ENCODE results near the gene THSD8. TPM values are rescaled to one million over a fixed set of nuclear protein-coding genes. Genes with fewer than 3 reads are reported as not detected.

THSD8 gene
- total and polyA plus RNA-seq, 8 donors = 0.90 to 3.9 (median 2.0) TPM

DNA sequence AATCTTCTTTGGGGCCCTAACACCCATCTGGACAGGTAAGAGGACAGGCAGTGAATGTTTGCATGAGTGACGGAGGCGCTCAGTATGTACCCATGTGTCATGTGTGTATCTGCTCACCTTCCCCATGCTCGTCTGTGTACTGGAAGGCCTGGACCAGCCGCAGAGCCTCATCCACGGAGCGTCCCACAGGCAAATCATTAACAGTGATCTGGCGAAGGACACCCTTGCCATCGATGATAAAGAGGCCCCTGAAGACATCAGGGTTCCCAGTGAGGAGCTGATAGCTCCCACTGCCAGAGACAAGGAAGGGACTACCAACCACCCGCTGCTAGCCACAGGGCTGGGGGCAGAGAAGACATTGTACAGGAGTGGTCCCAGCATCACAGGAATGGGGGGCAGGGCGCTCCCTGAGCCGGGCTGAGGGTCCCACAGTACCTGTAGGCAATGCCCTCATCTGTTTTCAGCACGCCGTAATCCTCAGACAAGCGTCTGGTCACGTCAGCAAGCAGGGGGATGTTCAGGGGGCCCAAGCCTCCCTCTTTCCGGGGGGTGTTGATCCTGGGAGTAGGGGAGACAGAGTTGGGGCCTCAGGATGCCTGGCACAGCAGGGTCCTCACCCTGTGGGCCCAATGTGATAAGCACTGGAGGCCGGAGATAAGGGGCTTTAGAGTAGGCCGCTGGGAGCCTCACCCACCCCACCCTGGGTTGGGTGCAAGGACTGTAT is 2.0 kb upstream of the THSD8 start:
- intact Hi-C loops (cut with DNase I) = loop anchor here in 2 of 3 donors (5.0 kb wide), 2 partner anchors 33 to 38 kb away; no protein-coding TSS in a partner anchor
- H3K4me3 ChIP-seq = peak overlapping the region in 2 of 4 donors; percentile 64 to 78
- peaks cover 0 to 16% (median 3%) of the 10 kb centered on the region in 3 donors for H3K4me1 ChIP-seq
- peaks cover 0 to 11% (median 0%) of the 10 kb centered on the region in 3 donors for H3K36me3 ChIP-seq
- ATAC-seq (no peak), FAIRE-seq (no peak), DNase-seq (peak in 2 of 6 donors; percentile 15 to 42)
- no peaks in the 10 kb centered on the region for H3K27me3 ChIP-seq
- H3K27ac ChIP-seq = no peak overlapping the region
- no peaks in the 10 kb centered on the region for H3K9me3 ChIP-seq
- 69 to 71% methylated on average over 18 of the region's 18 CpGs for WGBS, 2 donors
- TF ChIP-seq, protein P1, sequence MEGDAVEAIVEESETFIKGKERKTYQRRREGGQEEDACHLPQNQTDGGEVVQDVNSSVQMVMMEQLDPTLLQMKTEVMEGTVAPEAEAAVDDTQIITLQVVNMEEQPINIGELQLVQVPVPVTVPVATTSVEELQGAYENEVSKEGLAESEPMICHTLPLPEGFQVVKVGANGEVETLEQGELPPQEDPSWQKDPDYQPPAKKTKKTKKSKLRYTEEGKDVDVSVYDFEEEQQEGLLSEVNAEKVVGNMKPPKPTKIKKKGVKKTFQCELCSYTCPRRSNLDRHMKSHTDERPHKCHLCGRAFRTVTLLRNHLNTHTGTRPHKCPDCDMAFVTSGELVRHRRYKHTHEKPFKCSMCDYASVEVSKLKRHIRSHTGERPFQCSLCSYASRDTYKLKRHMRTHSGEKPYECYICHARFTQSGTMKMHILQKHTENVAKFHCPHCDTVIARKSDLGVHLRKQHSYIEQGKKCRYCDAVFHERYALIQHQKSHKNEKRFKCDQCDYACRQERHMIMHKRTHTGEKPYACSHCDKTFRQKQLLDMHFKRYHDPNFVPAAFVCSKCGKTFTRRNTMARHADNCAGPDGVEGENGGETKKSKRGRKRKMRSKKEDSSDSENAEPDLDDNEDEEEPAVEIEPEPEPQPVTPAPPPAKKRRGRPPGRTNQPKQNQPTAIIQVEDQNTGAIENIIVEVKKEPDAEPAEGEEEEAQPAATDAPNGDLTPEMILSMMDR (IDR thresholded peaks at IDR 0.05) = no peak

DNA sequence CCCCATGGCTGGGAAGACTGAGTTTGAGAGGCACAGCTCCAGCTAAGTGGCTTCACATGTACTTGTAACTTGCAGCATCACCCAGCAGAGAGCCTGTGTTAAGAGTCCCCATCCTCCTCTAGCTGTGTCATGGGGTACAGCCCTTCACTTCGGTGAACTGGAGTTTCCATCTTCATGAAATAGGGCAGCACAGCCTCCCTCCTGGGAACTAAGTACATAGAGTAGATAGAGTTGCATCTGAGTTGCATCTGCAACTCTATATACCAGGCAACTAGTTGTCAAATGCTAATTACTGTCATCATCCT is 1.5 kb upstream of the THSD8 start:
- ATAC-seq = no peak
- no peak for DNase-seq
- TF ChIP-seq, protein P1 (IDR thresholded peaks at IDR 0.05) = no peak
- intact Hi-C loops (cut with DNase I) = loop anchor here in 1 of 3 donors (5.0 kb wide), 1 partner anchor 33 kb away; no protein-coding TSS in a partner anchor
- peaks cover 0 to 11% (median 0%) of the 10 kb centered on the region in 3 donors for H3K36me3 ChIP-seq
- peak overlapping the region in 3 of 4 donors; percentile 64 to 89 (median 78) for H3K4me3 ChIP-seq
- no peaks in the 10 kb centered on the region for H3K27me3 ChIP-seq
- H3K4me1 ChIP-seq = peaks cover 0 to 12% (median 3%) of the 10 kb centered on the region in 3 donors
- FAIRE-seq = no peak
- H3K27ac ChIP-seq = peak overlapping the region in 1 of 4 donors; percentile 29
- H3K9me3 ChIP-seq = no peaks in the 10 kb centered on the region
- 56 to 85% methylated on average over 1 of the region's 1 CpG for WGBS, 2 donors

DNA sequence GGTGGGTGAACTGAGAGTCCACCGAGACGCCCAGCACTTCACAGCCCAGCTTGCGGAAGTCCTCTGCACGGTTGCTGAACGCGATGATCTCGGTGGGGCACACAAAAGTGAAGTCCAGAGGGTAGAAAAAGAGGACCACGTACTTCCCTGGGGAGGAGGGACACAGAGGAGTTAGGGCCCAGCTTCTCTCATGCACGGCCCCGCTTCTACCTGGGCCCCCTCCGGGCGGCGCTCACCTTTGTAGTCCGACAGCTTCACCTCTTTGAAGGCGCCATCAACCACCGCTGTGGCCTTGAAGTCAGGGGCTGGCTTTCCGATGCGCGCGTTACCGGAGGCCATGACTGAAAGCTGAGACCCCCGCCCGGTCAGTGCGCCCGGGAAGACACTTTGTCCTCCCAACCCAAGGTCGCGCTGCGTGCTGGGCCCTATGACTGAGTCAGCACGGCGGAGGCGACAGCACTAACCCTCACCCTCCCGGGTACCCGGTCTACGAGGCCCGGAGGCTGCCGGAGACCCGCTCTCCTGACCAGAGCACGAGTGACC is 875 bp upstream of the THSD8 start:
- Histone ChIP-seq H3K4me1 (peaks cover 0 to 12% (median 3%) of the 10 kb centered on the region in 3 donors), H3K4me3 (peak overlapping the region; percentile 64 to 89 (median 82)), H3K36me3 (peaks cover 0 to 11% (median 0%) of the 10 kb centered on the region in 3 donors), H3K27me3 (no peaks in the 10 kb centered on the region), H3K27ac (peak overlapping the region; percentile 29 to 70 (median 63)), H3K9me3 (no peaks in the 10 kb centered on the region)
- DNase-seq (peak in 5 of 6 donors; percentile 47 to 86 (median 55)), ATAC-seq (peak; percentile 34 to 45 (median 38)), FAIRE-seq (no peak)
- 3 to 4% methylated on average over 38 of the region's 38 CpGs for WGBS, 2 donors
- intact Hi-C loops (cut with DNase I) = loop anchor here in 1 of 3 donors (5.0 kb wide), 1 partner anchor 34 kb away; no protein-coding TSS in a partner anchor
- TF ChIP-seq, protein P1 (IDR thresholded peaks at IDR 0.05) = no peak

DNA sequence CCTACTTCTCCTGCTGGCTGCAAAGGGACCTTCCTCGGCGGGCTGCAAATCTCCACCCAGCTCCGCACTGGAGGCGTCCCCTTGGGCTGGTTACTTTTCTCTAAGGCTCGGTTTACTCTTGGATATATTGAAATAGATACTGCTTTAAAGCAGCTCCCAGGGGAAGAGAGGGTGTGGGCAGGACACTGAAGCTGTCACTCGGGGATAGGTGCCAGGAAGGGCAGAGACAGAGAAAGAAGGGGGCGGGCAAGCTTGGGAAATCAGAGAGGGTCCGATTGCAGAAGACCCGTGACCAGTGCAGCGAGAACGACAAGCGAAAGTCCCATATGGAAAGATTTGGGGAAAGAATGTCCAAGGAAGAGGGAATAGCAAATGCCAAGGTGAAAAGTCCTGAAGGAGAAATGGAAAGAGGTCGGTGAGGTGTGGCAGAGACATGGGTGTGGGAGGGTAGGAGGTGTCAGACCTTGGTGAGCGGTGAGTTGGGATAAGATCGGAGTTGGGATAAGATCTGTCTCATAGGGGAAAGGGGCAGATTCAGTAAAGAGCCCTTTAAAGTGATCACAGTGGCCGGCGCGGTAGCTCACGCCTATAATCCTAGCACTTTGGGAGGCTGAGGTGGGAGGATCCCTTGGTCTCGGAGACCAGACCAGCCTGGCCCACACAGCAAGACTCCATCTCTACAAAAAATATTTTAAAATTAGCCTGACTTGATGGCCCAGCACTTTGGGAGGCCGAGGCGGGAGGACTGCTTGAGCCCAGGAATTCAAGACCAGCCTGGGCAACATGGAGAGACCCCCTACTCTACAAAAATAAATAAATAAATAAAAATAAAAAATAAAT is 618 bp downstream of the THSD8 start:
- H3K27me3 ChIP-seq = no peaks in the 10 kb centered on the region
- TF ChIP-seq, protein P1 (IDR thresholded peaks at IDR 0.05) = no peak
- H3K4me1 ChIP-seq = peaks cover 5 to 9% (median 8%) of the 10 kb centered on the region in 3 donors
- ATAC-seq (peak in 1 of 4 donors; percentile 2), FAIRE-seq (no peak), DNase-seq (peak in 2 of 6 donors; percentile 37 to 51)
- no peaks in the 10 kb centered on the region for H3K9me3 ChIP-seq
- peak overlapping the region; percentile 64 to 89 (median 82) for H3K4me3 ChIP-seq
- peaks cover 0 to 11% (median 0%) of the 10 kb centered on the region in 3 donors for H3K36me3 ChIP-seq
- intact Hi-C loops (cut with DNase I) = loop anchor here in 1 of 3 donors (5.0 kb wide), 1 partner anchor 35 kb away; no protein-coding TSS in a partner anchor
- H3K27ac ChIP-seq = peak overlapping the region; percentile 29 to 70 (median 63)
- WGBS, 2 donors = 30 to 35% methylated on average over 22 of the region's 22 CpGs
